ENCODE measurements around the gene DTHD1. TPM values are rescaled to one million over a fixed set of nuclear protein-coding genes. Genes with fewer than 3 reads are reported as not detected.

Gene DTHD1
- total RNA-seq, 4 donors from 2014 or later = 0.21 to 0.32 TPM; not detected in 2

- peak in 1 of 2 donors; percentile 72 for DNase-seq (ENCODE audit: low spot score in 2 of 2)
- 6% methylated on average over 14 of the region's 81 CpGs for WGBS
- Histone ChIP-seq H3K36me3 (no peaks in the 10 kb centered on the region), H3K9me3 (no peaks in the 10 kb centered on the region), H3K4me3 (peak within 1 kb of the TSS; percentile 87), H3K27me3 (no peaks in the 10 kb centered on the region), H3K27ac (peak within 1 kb of the TSS; percentile 98), H3K4me1 (peaks cover 20% of the 10 kb centered on the region)
- TF ChIP-seq POLR2AphosphoS5 (IDR thresholded peaks at IDR 0.05) = no peak
- no peak for TF ChIP-seq EP300 (IDR thresholded peaks at IDR 0.05)
- peak in 1 of 2 donors; percentile 33 for TF ChIP-seq POLR2A (IDR thresholded peaks at IDR 0.05)
- TF ChIP-seq CTCF (IDR thresholded peaks at IDR 0.05) = no peak
Observed at GRCh38 chr4:36244257-36245082, 36.9 kb upstream of the DTHD1 start, which contains the start of gene ARAP2. ARAP2 (minus strand) TSS chr4:36244514; CDS start chr4:36229486, 15,028 bp downstream.

GRCh38 chr4:36249610-36250009 lies 31.8 kb upstream of the DTHD1 start:
- no peak for DNase-seq (ENCODE audit: low spot score in 2 of 2)
- no peaks in the 10 kb centered on the region for H3K27me3 ChIP-seq
- no peak for TF ChIP-seq POLR2AphosphoS5 (IDR thresholded peaks at IDR 0.05)
- TF ChIP-seq CTCF (IDR thresholded peaks at IDR 0.05) = no peak
- no peak for TF ChIP-seq EP300 (IDR thresholded peaks at IDR 0.05)
- no peak for TF ChIP-seq POLR2A (IDR thresholded peaks at IDR 0.05)
- no peak overlapping the region for H3K4me3 ChIP-seq
- no peaks in the 10 kb centered on the region for H3K36me3 ChIP-seq
- H3K27ac ChIP-seq = no peak overlapping the region
- WGBS = 73% methylated on average over 1 of the region's 1 CpG
- peaks cover 11% of the 10 kb centered on the region for H3K4me1 ChIP-seq
- no peaks in the 10 kb centered on the region for H3K9me3 ChIP-seq

GRCh38 chr4:36251983-36252382 lies 29.4 kb upstream of the DTHD1 start:
- Histone ChIP-seq H3K27ac (no peak overlapping the region), H3K4me1 (no peaks in the 10 kb centered on the region), H3K9me3 (no peaks in the 10 kb centered on the region), H3K4me3 (no peak overlapping the region), H3K27me3 (no peaks in the 10 kb centered on the region), H3K36me3 (no peaks in the 10 kb centered on the region)
- 86% methylated on average over 2 of the region's 2 CpGs for WGBS
- TF ChIP-seq EP300 (IDR thresholded peaks at IDR 0.05) (no peak), POLR2AphosphoS5 (IDR thresholded peaks at IDR 0.05) (no peak), POLR2A (IDR thresholded peaks at IDR 0.05) (no peak), CTCF (IDR thresholded peaks at IDR 0.05) (no peak)
- no peak for DNase-seq (ENCODE audit: low spot score in 2 of 2)

- Histone ChIP-seq H3K27me3 (no peaks in the 10 kb centered on the region), H3K4me1 (no peaks in the 10 kb centered on the region), H3K36me3 (no peaks in the 10 kb centered on the region), H3K27ac (no peak overlapping the region), H3K9me3 (no peaks in the 10 kb centered on the region), H3K4me3 (no peak overlapping the region)
- 77% methylated on average over 2 of the region's 2 CpGs for WGBS
- no peak for DNase-seq (ENCODE audit: low spot score in 2 of 2)
- TF ChIP-seq CTCF (IDR thresholded peaks at IDR 0.05) (no peak), POLR2A (IDR thresholded peaks at IDR 0.05) (no peak), EP300 (IDR thresholded peaks at IDR 0.05) (no peak), POLR2AphosphoS5 (IDR thresholded peaks at IDR 0.05) (no peak)
Observed at GRCh38 chr4:36254371-36254770, 27.0 kb upstream of the DTHD1 start.

GRCh38 chr4:36255577-36255976 lies 25.8 kb upstream of the DTHD1 start:
- DNase-seq (ENCODE audit: low spot score in 2 of 2) = no peak
- 69% methylated on average over 2 of the region's 2 CpGs for WGBS
- no peaks in the 10 kb centered on the region for H3K36me3 ChIP-seq

More at GRCh38 chr4:36255577-36255976, 25.8 kb upstream of the DTHD1 start:
- Histone ChIP-seq H3K9me3 (no peaks in the 10 kb centered on the region), H3K4me3 (no peak overlapping the region), H3K27ac (no peak overlapping the region), H3K27me3 (no peaks in the 10 kb centered on the region), H3K4me1 (no peaks in the 10 kb centered on the region)
- TF ChIP-seq CTCF (IDR thresholded peaks at IDR 0.05) = no peak
- TF ChIP-seq EP300 (IDR thresholded peaks at IDR 0.05) = no peak
- TF ChIP-seq POLR2A (IDR thresholded peaks at IDR 0.05) = no peak
- TF ChIP-seq POLR2AphosphoS5 (IDR thresholded peaks at IDR 0.05) = no peak
